Renal cortex interstitium (tissue), 15 donors: Measurements from ENCODE around the gene INCA1. TPM values are rescaled to one million over a fixed set of nuclear protein-coding genes. Genes with fewer than 3 reads are reported as not detected.
"Not testable (repeated sequence)": the region's sequence is repeated elsewhere in the genome, so short reads cannot be mapped to it uniquely, and the experiment has no call there.

Experiments
- DNase-seq, 11 donors: peaks; one replicate each; pipeline ENCODE4 v3.0.0-alpha.2; 2013; ENCODE audit warnings: low read depth in 9 of 11, low spot score in 4 of 11; ENCODE audit errors: extremely low read depth in 1 of 11
- long read RNA-seq, 16 experiments: transcript quantifications; one replicate each; lab custom pipeline, GENCODE V29; 2026
- polyA plus RNA-seq, 3 donors: library from polyadenylated mRNA; unstranded; fragments of 120-200 nt; gene quantifications; one replicate each; pipeline ENCODE4 v1.2.1, GENCODE V29; 2013; ENCODE audit not compliant: insufficient read length in 3 of 3

The INCA1 gene
- 1 to 10 TPM; 7.2 to 8.0 (median 7.2) TPM for polyA plus RNA-seq
- long read RNA-seq, donor 1, result 0 reads
- long read RNA-seq, donor 2, result 0 reads
- long read RNA-seq, donor 3, partial matches to known transcripts, result 118 of 127 reads
- long read RNA-seq, donor 3, other reads (novel, unspliced or antisense), result 9 of 127 reads
- long read RNA-seq, donor 4, partial matches to known transcripts, result 7 of 19 reads
- long read RNA-seq, donor 4, other reads (novel, unspliced or antisense), result 12 of 19 reads
- long read RNA-seq, donor 5, result 0 reads
- long read RNA-seq, donor 6, result 0 reads
- long read RNA-seq, donor 7, partial matches to known transcripts, result 25 of 31 reads
- long read RNA-seq, donor 7, other reads (novel, unspliced or antisense), result 6 of 31 reads
- long read RNA-seq, donor 8, result 0 reads
- long read RNA-seq, donor 9, partial matches to known transcripts, result 6 of 6 reads
- long read RNA-seq, donor 9, other reads (novel, unspliced or antisense), result 0 of 6 reads
- long read RNA-seq, donor 10, result 0 reads
- long read RNA-seq, donor 11, result 0 reads
- long read RNA-seq, donor 12, result 0 reads
- long read RNA-seq, donor 13, result 0 reads
- long read RNA-seq, donor 14, result 0 reads
- long read RNA-seq, donor 15, result 0 reads
- long read RNA-seq, donor 16, partial matches to known transcripts, result 131 of 156 reads
- long read RNA-seq, donor 16, other reads (novel, unspliced or antisense), result 25 of 156 reads

- peak; percentile 76 to 90 (median 88) for DNase-seq
Measured at GRCh38 chr17:4997302-4998026, at the start of gene INCA1, which contains the start of gene KIF1C. INCA1 (minus strand) TSS chr17:4997522; CDS start chr17:4994437, 3,085 bp downstream. KIF1C (plus strand) TSS chr17:4997950; CDS start chr17:5000247, 2,297 bp downstream.

- no peak for DNase-seq
Measured at GRCh38 chr17:5045496-5045895, 48.2 kb upstream of the INCA1 start.

GRCh38 chr17:5044630-5045029 is 47.3 kb upstream of the INCA1 start:
- DNase-seq, result no peak

- DNase-seq, result no peak
Measured at GRCh38 chr17:5043524-5043923, 46.2 kb upstream of the INCA1 start.

DNA sequence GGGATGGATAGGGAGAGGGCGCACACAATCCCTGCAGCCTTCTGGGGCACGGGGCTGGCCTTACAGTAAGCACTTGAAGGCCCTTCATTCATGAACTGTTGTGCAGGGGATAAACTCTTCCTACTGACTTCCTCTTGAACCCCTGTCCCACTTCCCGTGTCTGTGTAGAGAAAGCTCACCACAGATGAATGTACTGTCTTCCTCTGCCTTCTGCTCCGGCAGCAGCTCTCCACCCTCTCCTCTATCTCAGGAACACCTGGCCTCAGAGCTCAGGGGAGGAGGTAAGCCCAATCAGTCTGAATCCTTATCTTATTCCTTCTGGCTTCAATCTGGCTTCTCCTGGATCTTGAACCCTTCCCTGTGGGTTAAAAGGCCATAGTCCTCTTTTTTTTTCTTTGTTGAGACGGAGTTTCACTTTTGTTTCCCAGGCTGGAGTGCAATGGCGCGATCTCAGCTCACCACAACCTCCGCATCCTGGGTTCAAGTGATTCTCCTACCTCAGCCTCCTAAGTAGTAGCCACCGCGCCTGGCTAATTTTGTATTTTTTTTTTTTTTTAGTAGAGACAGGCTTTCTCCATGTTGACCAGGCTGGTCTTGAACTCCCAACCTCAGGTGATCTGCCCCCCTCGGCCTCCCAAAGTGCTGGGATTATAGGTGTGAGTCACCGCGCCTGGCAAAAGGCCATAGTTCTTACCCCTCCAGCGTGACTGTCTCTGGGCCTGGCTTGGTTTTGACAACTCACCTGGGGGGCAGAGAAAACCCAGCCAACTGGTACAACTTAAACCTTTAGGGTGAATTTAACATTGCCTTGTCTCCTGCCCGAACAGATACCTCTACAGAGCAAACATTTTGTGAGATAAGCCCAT is 45.1 kb upstream of the INCA1 start:
- no peak for DNase-seq

GRCh38 chr17:5035315-5035714 is 38.0 kb upstream of the INCA1 start, which contains the start of gene SLC52A1:
SLC52A1 (minus strand) TSS chr17:5035426; CDS start chr17:5034606, 820 bp downstream.
- DNase-seq, result peak in 1 of 11 donors; percentile 6

- DNase-seq, result no peak
Measured at GRCh38 chr17:5034651-5035050, 37.3 kb upstream of the INCA1 start.

DNA sequence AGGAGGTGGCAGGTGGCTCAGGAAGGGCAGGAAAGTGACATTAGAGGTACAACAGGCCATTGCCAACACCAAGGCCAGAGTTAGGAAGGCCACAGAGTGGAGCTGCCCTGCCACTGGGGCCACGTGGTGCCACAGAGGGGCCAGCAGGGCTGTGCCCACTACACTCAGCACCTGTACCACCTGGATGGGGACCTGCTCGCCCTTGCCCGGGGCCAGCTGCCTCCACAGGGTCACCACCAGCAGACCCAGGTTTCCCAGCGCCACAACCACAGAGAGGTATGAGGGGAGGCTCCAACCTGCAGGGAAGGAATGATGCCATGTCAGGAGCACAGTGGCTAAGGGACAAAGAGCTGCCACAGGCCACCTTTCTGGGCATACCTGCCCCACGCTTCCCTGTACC is 36.7 kb upstream of the INCA1 start:
- no peak for DNase-seq

DNA sequence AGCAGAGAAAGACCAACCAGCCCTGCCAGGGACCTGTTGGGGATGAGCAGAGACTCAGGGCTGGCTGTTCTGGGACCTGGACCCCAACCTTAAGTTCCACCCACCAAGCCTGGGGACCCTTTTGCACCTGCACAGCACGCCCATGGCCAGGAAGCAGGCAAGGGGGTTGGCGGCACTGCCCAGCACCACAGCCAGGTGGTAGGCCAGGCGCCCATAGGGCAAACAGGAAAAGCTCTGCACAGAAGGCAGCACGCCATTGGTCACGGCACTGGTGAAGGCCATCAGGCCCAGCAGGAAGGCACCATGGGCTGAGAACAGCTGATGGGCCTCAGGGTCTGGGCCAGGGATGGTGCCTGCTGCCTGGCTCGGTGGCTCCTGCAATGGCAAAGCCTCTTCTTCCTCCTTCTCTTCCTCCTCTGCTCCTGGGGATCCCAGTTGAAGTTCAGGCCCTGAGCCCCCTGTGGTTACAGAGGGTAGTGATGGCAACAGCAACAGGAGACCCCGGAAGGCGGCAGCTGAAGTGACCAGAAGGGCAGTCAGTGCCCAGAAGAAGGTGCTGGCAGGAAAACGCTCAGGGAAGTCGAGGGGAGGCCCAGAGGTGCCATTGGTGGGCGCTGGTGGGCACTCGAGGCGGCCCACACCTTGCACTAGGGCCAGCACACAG is 36.2 kb upstream of the INCA1 start:
- no peak for DNase-seq

DNA sequence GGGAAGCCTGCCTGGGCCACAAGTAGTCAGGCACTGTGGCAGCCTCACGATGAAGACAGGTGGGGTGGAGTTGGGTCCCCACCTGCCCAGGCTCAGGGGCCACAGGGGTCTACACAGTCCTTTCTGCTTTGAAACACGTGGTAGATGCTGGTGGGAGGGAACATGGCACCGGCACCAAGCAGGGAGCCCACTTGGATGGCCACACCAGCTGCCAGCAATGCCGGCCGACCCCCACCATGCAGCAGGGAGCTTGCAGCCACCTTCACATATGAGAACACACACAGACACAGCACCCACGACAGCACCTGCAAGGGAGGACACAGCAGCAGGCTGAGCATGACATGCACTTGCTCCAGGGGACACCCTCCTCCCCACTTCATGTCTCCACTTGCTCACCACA is 35.5 kb upstream of the INCA1 start:
- DNase-seq, result no peak

DNA sequence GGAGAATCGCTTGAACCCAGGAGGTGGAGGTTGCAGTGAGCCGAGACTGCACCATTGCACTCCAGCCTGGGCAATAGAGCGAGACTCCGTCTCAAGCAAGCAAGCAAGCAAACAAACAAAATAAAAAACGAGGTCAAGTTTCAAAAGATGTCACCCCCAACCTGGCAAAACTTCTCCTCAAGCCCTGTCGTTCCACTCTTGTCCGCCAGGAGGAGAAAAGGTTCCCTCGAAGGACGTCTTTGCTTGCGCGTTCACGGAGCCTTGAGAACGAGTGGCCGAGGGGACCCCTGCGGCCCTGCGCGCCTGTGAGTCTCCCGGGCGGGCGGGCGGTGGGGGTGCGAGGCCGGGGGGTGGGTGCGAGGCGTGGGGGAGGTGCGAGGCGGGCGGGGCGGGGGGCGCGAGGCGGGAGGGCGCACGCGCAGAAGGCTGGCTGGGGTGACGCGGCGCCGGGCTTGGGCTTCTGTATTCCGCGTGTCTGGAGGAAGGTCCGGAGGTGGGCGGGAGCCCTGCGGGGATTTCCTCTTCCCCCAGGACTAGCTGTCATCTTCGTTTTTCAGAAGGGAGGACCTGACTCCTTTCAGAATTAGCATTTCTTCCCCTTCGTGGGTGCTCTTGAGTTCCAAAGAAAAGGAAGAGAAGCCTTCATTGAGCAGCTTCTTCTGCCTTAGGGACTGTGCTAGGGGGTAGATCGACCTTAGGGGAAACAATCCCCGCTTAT is 34.2 kb upstream of the INCA1 start:
- peak; percentile 70 to 91 (median 83) for DNase-seq

GRCh38 chr17:5030168-5030567 is 32.8 kb upstream of the INCA1 start:
- not testable (repeated sequence) for DNase-seq

- no peak for DNase-seq
Measured at GRCh38 chr17:5027916-5028315, 30.6 kb upstream of the INCA1 start.

DNA sequence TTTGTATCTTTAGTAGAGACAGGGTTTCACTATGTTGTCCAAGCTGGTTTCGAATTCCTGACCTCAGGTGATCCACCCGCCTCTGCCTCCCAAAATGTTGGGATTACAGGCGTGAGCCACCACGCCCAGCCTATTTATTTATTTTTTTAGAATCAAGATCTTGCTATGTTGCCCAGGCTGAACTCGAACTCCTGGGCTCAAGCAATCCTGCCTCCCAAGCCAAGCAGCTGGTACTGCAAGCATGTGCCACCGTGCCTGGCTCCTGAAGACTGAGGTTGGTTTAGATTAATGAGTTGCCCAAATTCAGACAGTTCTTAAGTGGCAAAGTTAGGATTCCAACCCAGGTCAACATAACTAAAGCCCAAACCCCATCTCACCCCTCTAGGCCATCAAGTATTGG is 30.0 kb upstream of the INCA1 start:
- DNase-seq, result no peak

DNA sequence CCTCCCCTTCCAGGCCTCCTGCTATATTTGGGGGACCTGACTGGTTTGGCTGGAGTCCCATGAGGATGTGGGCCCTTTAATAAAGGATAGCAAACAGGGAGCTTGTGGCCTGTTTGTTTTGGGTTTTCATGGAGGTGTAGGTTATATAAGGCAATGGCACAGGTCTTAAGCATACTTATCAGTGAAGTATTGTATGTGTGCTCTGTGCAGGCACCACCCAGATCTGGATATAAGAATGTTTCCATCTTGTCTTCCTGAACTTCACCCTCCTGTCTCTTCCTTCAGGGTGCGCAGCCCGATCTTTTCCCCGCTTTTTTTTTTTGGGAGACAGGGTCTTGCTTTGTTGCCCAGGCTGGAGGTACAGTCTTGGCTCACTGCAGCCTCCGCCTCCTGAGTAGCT is 27.3 kb upstream of the INCA1 start:
- DNase-seq, result no peak

DNA sequence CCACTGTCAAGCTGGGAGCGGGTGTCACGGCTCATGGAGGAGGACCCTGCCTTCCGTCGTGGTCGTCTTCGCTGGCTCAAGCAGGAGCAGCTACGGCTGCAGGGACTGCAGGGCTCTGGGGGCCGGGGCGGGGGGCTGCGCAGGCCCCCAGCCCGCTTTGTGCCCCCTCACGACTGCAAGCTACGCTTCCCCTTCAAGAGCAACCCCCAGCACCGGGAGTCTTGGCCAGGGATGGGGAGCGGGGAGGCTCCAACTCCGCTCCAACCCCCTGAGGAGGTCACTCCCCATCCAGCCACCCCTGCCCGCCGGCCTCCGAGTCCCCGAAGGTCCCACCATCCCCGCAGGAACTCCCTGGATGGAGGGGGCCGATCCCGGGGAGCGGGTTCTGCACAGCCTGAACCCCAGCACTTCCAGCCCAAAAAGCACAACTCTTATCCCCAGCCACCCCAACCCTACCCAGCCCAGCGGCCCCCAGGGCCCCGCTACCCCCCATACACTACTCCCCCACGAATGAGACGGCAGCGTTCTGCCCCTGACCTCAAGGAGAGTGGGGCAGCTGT is 26.3 kb upstream of the INCA1 start:
- no peak for DNase-seq

GRCh38 chr17:5022171-5022711 is 24.9 kb upstream of the INCA1 start:
- DNase-seq, result no peak
